RPMI7951 (cell line): ENCODE results near the gene CELF4. TPM values are rescaled to one million over a fixed set of nuclear protein-coding genes. Genes with fewer than 3 reads are reported as not detected.

Source experiments
- DNase-seq: peaks from one replicate; pipeline ENCODE4 v3.0.0-alpha.2; 2012; ENCODE audit warnings: low read depth
- total RNA-seq: library from RNA; depleted of rRNA; stranded (reverse); fragments of >200 nt; shearing (Covaris generic); gene quantifications from 2 replicates; pipeline ENCODE4 v1.2.3, GENCODE V29; 2014

Gene CELF4
- total RNA-seq, 1 experiment from 2014 or later, result not detected

DNA sequence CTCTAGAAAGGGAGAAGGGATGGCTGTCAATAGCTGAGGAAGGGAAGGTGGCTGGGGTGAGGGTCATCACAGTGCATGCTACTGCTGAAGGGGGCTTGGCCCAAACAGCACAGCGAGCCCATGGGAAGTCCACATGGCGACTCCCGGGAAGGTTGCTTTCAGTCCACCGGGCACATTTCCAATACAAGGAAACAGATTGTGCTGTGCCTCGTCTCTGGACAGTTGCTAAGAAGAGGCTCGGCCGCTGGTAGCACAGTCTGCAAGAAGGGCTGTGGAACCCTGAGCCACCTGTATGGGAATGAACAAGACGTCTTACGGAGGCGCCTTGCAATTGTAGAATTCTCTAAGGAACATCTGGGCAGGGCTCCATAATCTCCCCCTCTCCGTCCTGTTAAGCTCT lies 123.1 kb downstream of the CELF4 start:
- DNase-seq, result no peak

DNA sequence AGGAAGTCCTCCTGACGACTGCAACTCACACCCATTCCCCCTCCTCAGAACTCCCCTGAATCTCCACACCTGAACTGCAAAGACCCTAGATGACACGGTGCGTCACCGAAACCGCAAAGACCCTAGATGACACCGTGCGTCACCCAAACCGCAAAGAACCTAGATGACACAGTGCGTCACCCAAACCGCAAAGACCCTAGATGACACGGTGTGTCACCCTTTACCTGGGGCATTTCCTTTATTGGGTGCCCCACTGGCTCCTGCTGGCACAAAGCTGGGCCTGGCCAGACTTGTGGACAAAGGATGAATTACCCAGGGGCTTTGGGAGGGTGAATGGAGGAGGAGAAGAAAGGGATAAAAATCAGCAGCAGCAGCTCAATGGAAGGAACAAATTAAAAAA lies 123.8 kb downstream of the CELF4 start:
- DNase-seq, result peak; percentile 45

- DNase-seq, result no peak
Observed at GRCh38 chr18:37440206-37440605, 125.4 kb downstream of the CELF4 start.

DNA sequence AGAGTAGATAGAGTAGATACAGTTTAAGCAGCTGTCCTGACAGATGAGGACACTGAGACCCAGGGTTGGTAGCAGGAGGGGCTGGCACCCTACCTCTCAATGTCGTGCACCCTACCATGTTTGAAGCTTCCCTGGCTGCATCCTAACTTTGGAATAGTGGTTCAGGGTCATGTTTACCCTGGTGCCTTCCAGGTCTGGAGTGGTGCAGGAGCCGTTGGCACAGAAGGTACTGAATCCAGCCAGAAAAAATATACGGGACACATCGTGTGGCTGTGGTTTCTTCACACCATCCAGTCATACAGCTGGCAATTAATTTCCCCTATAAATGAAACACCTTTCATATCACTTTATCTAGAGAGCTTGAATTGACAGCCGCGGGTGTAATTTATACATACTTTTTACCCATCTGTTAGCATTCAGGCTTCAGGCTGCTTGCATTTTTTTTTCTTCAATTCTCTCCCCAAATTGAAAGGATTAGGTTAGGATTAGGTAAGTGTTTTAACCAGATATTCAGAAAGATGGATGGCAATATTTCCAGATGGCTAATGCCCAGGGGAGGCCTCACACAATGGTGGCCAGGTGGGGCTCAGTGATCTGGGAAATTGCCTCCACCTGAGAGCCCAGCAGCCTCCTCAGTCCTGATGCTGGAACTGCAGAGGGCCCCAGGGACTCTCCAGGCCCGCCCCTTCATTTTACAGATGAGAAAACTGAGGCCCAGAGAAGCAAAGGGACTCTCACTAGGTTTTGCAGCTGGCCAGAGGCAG lies 127.0 kb downstream of the CELF4 start:
- DNase-seq, result no peak

DNA sequence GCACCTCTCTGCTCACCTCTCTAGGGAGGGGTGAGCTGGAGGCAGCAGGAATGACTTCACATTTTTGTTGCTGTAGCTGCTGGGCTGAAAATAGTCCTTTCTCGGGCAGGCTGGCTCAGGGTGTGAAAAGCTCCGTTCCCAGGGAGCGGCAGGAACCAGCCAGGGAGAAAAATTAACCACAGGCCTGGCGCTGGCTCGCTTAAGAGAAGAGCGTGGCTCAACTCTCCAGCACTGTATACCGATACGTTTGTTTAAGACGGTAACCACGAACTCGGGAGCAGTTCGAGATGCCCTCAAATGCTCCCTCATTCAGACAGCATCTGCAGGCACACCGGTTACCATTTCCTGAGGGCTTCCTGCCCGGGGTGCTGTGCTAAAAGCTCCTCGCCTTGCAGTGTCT lies 129.6 kb downstream of the CELF4 start:
- no peak for DNase-seq

DNA sequence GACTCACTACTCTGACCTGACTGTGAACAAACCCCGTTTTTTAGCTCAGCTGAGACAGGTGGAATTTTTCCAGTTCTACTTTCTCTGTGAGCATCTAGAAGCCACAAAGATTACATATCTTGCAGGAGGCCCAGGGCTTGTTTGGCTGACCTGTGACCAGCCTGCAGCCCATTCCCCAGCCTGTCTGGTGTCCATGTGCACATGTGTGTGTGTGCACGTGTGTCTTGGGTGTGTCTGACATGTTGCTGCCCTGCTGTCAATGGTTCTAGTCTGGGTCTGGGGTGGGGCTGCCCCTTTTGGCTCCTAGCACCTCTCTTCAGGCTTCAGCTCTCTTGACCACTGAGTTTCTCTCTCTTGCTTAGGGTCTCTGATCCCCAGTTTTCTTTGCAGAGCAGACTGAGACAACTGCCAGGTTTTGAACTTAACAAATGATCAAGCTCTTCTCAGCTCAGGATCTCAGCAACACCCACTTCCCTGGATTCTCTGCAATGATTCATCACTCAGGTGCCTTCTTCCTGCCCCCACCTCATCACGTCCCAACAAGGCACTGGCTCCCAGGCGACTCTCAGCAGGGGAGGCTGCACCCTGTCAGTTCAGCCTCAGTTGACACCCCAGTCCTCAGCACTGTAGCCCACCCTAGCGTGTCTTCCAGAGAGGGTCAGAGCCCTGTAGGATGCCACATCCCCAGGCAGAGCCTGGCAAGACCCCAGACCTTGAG lies 130.3 kb downstream of the CELF4 start:
- DNase-seq, result no peak

- no peak for DNase-seq
Observed at GRCh38 chr18:37434161-37434860, 131.3 kb downstream of the CELF4 start.

DNA sequence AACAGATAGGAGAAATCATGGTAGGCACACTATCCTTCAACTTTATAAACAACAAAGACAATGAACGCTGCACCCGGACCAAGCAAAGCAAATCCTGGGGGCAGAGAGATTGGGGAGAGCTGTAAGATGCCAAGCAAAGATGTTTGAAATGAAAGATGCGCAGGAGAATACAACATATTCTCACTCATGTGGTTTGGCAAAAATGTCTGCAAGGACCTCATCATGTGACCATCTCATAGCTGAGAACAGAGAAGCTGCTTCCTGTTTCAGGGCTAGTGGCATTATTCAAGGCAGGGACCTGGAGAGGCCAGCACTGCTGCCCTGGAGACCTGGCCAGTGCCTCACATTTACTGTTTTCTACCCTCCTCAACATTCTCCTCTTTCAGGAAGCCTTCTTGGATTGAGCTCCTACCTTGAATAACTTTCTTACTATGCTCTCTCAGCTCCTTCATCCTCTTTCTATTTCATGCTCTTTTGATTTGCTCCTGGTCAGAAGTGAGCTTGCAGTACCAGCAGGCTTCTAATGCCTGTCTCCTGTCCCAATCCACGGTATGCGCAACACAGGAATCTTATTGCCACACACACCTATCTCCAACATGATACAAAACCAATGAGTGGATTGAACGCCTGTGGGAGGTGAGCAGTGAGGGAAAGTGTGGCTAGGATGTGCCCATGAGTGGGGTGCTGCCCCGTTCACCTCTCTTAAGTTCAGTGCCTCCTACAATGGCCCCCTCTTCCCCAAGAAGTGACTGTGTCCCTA lies 133.0 kb downstream of the CELF4 start:
- no peak for DNase-seq

- no peak for DNase-seq
Observed at GRCh38 chr18:37430357-37431076, 135.1 kb downstream of the CELF4 start.

DNA sequence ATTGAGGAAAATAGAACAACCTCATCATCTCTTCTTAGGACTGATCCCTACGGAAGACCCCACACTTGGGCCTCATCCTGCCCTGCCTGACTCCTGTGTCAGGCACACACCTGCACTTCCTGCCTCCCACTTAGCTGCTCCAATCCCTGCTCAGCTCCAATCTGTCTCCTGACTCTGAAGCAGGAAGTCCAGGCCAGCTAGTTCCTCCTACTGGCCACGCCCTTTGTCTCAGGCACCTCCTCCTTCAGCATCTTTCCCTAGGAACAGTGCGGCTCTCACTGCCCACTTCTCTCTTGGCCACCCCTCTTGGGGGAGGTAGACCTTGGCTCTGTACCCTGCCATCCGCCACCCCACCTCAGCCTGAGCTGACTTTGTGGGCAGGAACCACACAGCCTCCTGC lies 135.8 kb downstream of the CELF4 start:
- DNase-seq, result no peak

GRCh38 chr18:37428288-37428974 lies 137.2 kb downstream of the CELF4 start:
- DNase-seq, result no peak

- no peak for DNase-seq
Observed at GRCh38 chr18:37426586-37426985, 139.0 kb downstream of the CELF4 start.

- peak; percentile 49 for DNase-seq
Observed at GRCh38 chr18:37425222-37425621, 140.4 kb downstream of the CELF4 start.

- DNase-seq, result no peak
Observed at GRCh38 chr18:37424507-37424906, 141.1 kb downstream of the CELF4 start.

DNA sequence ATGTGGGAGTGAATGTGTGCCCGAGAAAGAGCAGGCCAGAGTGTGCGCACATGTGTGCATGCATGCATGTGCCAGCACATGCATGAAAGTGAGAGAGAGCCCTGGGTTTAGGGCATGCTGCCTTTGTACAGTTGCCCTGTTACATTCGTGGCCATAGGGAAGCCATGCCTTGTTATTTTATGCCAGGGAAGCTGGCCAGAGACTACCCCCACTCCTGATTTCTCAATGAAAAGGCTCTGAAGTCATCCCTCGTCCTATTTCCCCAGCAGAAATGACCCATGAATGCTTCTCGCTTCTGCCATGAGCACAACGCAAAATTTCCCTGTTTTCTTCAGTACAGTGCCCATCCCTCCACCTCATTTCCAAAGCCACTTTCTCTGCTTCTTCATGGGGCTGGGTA lies 143.0 kb downstream of the CELF4 start:
- no peak for DNase-seq

- no peak for DNase-seq
Observed at GRCh38 chr18:37422116-37422515, 143.5 kb downstream of the CELF4 start.

- no peak for DNase-seq
Observed at GRCh38 chr18:37421341-37422077, 144.1 kb downstream of the CELF4 start.

GRCh38 chr18:37420315-37420880 lies 145.2 kb downstream of the CELF4 start:
- no peak for DNase-seq

- no peak for DNase-seq
Observed at GRCh38 chr18:37419866-37420265, 145.7 kb downstream of the CELF4 start.

DNA sequence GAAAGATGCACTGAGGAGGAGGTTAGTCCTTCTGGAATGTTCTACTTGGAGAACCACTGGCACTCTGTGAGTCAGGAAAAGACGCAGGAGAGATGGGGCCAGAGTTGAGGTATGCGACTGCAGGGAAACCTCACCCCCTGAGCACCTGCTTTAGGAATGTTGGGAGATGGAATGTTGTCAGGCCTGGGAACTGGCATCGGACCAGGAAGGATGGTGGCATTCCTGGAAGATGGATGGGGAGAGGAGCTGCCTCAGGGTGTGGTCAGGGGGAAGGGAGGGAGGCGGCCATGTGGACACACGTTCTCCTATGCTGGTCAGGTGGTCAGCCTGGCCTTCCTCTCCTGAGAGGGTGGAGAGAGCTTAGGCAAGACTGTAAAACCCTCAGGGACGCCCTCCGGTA lies 146.3 kb downstream of the CELF4 start:
- peak; percentile 33 for DNase-seq
